ENCODE data around the gene SMIM10L2A. TPM values are rescaled to one million over a fixed set of nuclear protein-coding genes. Genes with fewer than 3 reads are reported as not detected.

Gene SMIM10L2A
- 1 to 10 TPM; 3.8 to 6.3 (median 5.3) TPM for total RNA-seq
- polyA plus RNA-seq: 5.1 TPM
- long read RNA-seq, donor 1, full-length matches to known transcripts: 49 of 55 reads
- long read RNA-seq, donor 1, partial matches to known transcripts: 0 of 55 reads
- long read RNA-seq, donor 1, other reads (novel, unspliced or antisense): 6 of 55 reads
- long read RNA-seq, donor 2, full-length matches to known transcripts: 18 of 20 reads
- long read RNA-seq, donor 2, partial matches to known transcripts: 0 of 20 reads
- long read RNA-seq, donor 2, other reads (novel, unspliced or antisense): 2 of 20 reads
- long read RNA-seq, donor 3, partial matches to known transcripts: 0 of 4 reads
- long read RNA-seq, donor 3, other reads (novel, unspliced or antisense): 4 of 4 reads
- long read RNA-seq, donor 4, full-length matches to known transcripts: 27 of 32 reads
- long read RNA-seq, donor 4, partial matches to known transcripts: 0 of 32 reads
- long read RNA-seq, donor 4, other reads (novel, unspliced or antisense): 5 of 32 reads

DNA sequence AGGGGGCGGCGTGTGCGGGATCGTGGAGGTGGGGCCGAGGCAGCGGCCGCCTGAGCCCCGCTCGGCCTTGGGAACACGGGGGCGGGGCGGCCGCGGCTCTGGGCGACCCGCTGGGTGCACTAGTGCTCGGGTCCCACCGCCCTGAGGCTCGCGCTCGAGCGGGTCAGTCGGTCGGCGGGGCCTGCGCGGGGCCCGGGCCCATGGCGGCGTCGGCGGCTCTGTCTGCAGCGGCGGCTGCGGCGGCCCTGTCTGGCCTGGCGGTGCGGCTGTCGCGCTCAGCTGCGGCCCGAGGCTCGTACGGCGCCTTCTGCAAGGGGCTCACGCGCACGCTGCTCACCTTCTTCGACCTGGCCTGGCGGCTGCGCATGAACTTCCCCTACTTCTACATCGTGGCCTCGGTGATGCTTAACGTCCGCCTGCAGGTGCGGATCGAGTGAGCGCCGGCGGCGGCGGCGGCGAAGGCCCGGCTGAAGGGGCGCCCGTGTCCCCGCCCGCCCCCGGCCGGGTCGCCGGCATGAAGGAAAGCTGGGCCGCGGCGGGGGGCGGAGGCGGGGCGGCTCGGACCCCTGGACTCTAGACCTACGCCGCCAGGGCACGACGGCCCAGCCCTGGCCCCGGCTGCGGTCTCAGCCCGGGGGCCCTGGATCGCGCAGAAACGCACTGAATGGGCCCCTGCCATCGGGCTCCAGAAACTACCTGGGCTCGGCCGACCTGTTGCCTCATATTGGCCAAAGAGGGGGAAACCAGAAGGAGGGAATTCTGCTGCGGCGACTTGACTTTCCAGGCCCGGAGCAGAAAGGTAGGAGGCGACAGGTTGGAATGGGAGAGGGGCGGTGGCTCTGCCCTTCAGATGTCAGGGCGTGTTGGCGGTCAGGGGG, at the start of gene SMIM10L2A:
Gene SMIM10L2A, plus strand, starts transcription at position 13 of the 878 bp plus-strand sequence. Its CDS starts 188 bp downstream, at position 201.
- Histone ChIP-seq H3K9me3 (ENCODE audit: control insufficient read depth, low read length) (no peaks in the 10 kb centered on the region), H3K4me3 (ENCODE audit: low read length) (peak within 1 kb of the TSS; percentile 53), H3K4me1 (ENCODE audit: control insufficient read depth, insufficient read depth, low read length) (no peaks in the 10 kb centered on the region), H3K27ac (ENCODE audit: low read length) (no peak within 1 kb of the TSS), H3K27me3 (ENCODE audit: control insufficient read depth, insufficient read depth) (no peaks in the 10 kb centered on the region)
- ATAC-seq (no peak), DNase-seq (no peak)
- intact Hi-C loops (cut with DNase I): no loop called here
- 4% methylated on average over 92 of the region's 100 CpGs for WGBS

DNA sequence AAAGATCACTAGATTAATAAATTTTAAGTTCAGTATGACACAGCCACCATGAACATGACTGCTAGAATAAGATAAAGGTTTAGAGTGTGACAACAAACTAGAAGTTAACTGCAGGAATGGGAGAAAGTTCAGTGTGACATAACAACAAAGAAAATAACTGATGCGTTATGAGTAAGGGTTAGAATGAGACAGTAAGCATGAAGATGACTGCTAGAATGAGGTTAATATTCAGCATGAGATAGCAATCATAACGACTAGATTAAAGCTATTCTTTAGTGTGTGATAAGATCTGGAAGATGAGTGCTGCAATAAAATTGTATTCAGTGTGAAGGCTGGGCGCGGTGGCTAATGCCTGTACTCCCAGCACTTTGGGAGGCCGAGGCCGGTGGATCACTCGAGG, 48.4 kb upstream of the SMIM10L2A start:
- DNase-seq (no peak), ATAC-seq (no peak)
- Histone ChIP-seq H3K9me3 (ENCODE audit: control insufficient read depth, low read length) (no peaks in the 10 kb centered on the region), H3K4me1 (ENCODE audit: control insufficient read depth, insufficient read depth, low read length) (no peaks in the 10 kb centered on the region), H3K27me3 (ENCODE audit: control insufficient read depth, insufficient read depth) (no peaks in the 10 kb centered on the region), H3K4me3 (ENCODE audit: low read length) (no peak overlapping the region), H3K27ac (ENCODE audit: low read length) (no peak overlapping the region)
- intact Hi-C loops (cut with DNase I): no loop called here
- 88% methylated on average over 7 of the region's 7 CpGs for WGBS

- no peaks in the 10 kb centered on the region for H3K4me1 ChIP-seq (ENCODE audit: control insufficient read depth, insufficient read depth, low read length)
- no peak overlapping the region for H3K4me3 ChIP-seq (ENCODE audit: low read length)
- no peaks in the 10 kb centered on the region for H3K9me3 ChIP-seq (ENCODE audit: control insufficient read depth, low read length)
- H3K27ac ChIP-seq (ENCODE audit: low read length): no peak overlapping the region
- intact Hi-C loops (cut with DNase I): no loop called here
- H3K27me3 ChIP-seq (ENCODE audit: control insufficient read depth, insufficient read depth): no peaks in the 10 kb centered on the region
- WGBS: 68% methylated on average over 1 of the region's 1 CpG
- DNase-seq (peak in 1 of 3 donors; percentile 41), ATAC-seq (peak in 1 of 2 donors; percentile 76)
Observed at GRCh38 chrX:135382260-135382659, 39.5 kb upstream of the SMIM10L2A start.

GRCh38 chrX:135383249-135383648, 38.5 kb upstream of the SMIM10L2A start:
- DNase-seq (no peak), ATAC-seq (peak in 1 of 2 donors; percentile 31)
- no peak overlapping the region for H3K4me3 ChIP-seq (ENCODE audit: low read length)
- no peaks in the 10 kb centered on the region for H3K4me1 ChIP-seq (ENCODE audit: control insufficient read depth, insufficient read depth, low read length)
- 77% methylated on average over 2 of the region's 2 CpGs for WGBS
- no peaks in the 10 kb centered on the region for H3K9me3 ChIP-seq (ENCODE audit: control insufficient read depth, low read length)
- intact Hi-C loops (cut with DNase I): no loop called here
- H3K27me3 ChIP-seq (ENCODE audit: control insufficient read depth, insufficient read depth): no peaks in the 10 kb centered on the region
- no peak overlapping the region for H3K27ac ChIP-seq (ENCODE audit: low read length)

DNA sequence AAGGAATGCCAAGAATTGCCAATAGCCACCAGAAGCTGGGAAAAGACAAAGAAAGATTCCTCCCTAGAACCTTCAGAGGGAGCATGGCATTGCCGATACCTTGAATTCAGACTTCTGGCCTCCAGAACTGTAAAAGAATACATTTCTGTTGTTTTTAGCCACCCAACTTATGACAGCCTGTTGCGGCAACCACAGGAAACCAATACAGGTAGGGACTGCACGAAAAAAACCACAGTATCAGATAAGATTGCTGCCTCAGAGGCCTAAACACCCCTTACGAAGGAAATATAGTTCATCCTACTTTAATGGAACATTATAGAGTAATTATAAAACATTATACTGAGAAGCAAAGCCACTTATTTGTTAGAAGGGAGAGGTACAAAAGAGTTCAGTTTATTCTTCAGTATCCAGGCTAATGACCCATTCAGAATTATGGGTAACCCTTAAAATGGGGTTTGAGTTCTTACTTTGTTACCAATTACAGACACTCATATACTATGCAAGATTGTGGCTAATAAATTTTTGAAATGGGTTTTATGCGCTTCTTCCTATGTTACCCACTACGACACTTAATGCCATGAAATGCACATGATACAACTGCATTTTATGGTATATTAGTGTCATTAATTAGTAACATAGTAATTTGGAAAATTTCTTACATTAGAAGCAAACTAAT, 37.4 kb upstream of the SMIM10L2A start:
- H3K27me3 ChIP-seq (ENCODE audit: control insufficient read depth, insufficient read depth): no peaks in the 10 kb centered on the region
- WGBS: 81% methylated on average over 6 of the region's 6 CpGs
- H3K27ac ChIP-seq (ENCODE audit: low read length): no peak overlapping the region
- intact Hi-C loops (cut with DNase I): no loop called here
- H3K4me3 ChIP-seq (ENCODE audit: low read length): no peak overlapping the region
- H3K4me1 ChIP-seq (ENCODE audit: control insufficient read depth, insufficient read depth, low read length): no peaks in the 10 kb centered on the region
- no peak for ATAC-seq
- DNase-seq: no peak
- H3K9me3 ChIP-seq (ENCODE audit: control insufficient read depth, low read length): no peaks in the 10 kb centered on the region

GRCh38 chrX:135388841-135389240, 32.9 kb upstream of the SMIM10L2A start:
- DNase-seq: no peak
- Histone ChIP-seq H3K9me3 (ENCODE audit: control insufficient read depth, low read length) (no peaks in the 10 kb centered on the region), H3K27ac (ENCODE audit: low read length) (no peak overlapping the region), H3K4me1 (ENCODE audit: control insufficient read depth, insufficient read depth, low read length) (no peaks in the 10 kb centered on the region), H3K27me3 (ENCODE audit: control insufficient read depth, insufficient read depth) (no peaks in the 10 kb centered on the region), H3K4me3 (ENCODE audit: low read length) (no peak overlapping the region)
- no peak for ATAC-seq
- intact Hi-C loops (cut with DNase I): no loop called here
- WGBS: 77% methylated on average over 2 of the region's 2 CpGs

GRCh38 chrX:135389243-135389642, 32.5 kb upstream of the SMIM10L2A start:
- 91% methylated on average over 1 of the region's 1 CpG for WGBS
- no peaks in the 10 kb centered on the region for H3K4me1 ChIP-seq (ENCODE audit: control insufficient read depth, insufficient read depth, low read length)
- no peak for ATAC-seq

DNA sequence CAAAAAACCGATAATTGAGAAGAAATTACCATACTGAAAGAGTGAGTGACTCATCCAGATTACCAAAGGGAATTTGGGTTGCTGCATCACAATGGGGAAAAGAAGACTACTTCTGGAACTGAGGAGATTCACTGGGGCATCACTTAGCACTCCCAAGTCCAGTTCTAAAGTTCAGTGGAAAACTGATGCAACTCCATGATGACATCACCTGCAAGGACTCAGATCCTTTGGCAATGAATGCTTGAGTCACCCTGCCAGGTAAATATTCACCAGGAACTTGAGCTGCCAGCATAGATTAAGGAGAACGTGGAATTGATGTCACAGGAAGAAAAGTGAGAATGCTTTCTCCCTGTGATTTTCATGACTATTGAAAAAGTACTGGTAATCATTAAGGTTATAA, 32.0 kb upstream of the SMIM10L2A start:
- Histone ChIP-seq H3K27ac (ENCODE audit: low read length) (no peak overlapping the region), H3K4me1 (ENCODE audit: control insufficient read depth, insufficient read depth, low read length) (no peaks in the 10 kb centered on the region), H3K9me3 (ENCODE audit: control insufficient read depth, low read length) (no peaks in the 10 kb centered on the region), H3K4me3 (ENCODE audit: low read length) (no peak overlapping the region), H3K27me3 (ENCODE audit: control insufficient read depth, insufficient read depth) (no peaks in the 10 kb centered on the region)
- 55% methylated on average over 2 of the region's 2 CpGs for WGBS
- DNase-seq: no peak
- no peak for ATAC-seq
- intact Hi-C loops (cut with DNase I): no loop called here

More at GRCh38 chrX:135389243-135389642, 32.5 kb upstream of the SMIM10L2A start:
- Histone ChIP-seq H3K27ac (ENCODE audit: low read length) (no peak overlapping the region), H3K27me3 (ENCODE audit: control insufficient read depth, insufficient read depth) (no peaks in the 10 kb centered on the region), H3K4me3 (ENCODE audit: low read length) (no peak overlapping the region), H3K9me3 (ENCODE audit: control insufficient read depth, low read length) (no peaks in the 10 kb centered on the region)
- intact Hi-C loops (cut with DNase I): no loop called here
- no peak for DNase-seq

- no peak overlapping the region for H3K4me3 ChIP-seq (ENCODE audit: low read length)
- no peaks in the 10 kb centered on the region for H3K4me1 ChIP-seq (ENCODE audit: control insufficient read depth, insufficient read depth, low read length)
- DNase-seq (no peak), ATAC-seq (no peak)
- intact Hi-C loops (cut with DNase I): no loop called here
- H3K27me3 ChIP-seq (ENCODE audit: control insufficient read depth, insufficient read depth): no peaks in the 10 kb centered on the region
- no peak overlapping the region for H3K27ac ChIP-seq (ENCODE audit: low read length)
- WGBS: 93% methylated on average over 7 of the region's 7 CpGs
- H3K9me3 ChIP-seq (ENCODE audit: control insufficient read depth, low read length): no peaks in the 10 kb centered on the region
Observed at GRCh38 chrX:135391734-135392133, 30.0 kb upstream of the SMIM10L2A start.

DNA sequence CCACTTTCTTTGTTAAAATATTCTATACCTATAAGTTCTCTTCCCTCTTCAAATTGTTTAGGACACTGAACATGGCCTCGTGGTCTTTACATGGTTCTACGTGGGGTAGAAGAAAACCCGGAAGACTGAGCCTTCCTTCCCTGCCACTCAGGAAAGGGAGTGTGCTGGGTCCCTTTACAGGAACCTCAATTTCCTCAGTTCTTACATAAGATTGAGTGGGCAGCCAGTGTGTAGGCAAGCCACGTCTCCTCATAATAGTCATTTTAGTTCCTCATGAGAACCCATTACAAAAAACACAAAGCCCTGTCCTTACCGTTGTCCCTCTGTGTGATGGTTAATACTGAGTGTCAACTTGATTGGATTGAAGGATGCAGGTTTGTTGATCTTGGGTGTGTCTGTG, 28.7 kb upstream of the SMIM10L2A start:
- no peak overlapping the region for H3K4me3 ChIP-seq (ENCODE audit: low read length)
- WGBS: 58% methylated on average over 5 of the region's 5 CpGs

More for the DNA sequence above, 28.7 kb upstream of the SMIM10L2A start:
- no peaks in the 10 kb centered on the region for H3K27me3 ChIP-seq (ENCODE audit: control insufficient read depth, insufficient read depth)
- H3K4me1 ChIP-seq (ENCODE audit: control insufficient read depth, insufficient read depth, low read length): no peaks in the 10 kb centered on the region
- no peak for DNase-seq
- intact Hi-C loops (cut with DNase I): no loop called here
- ATAC-seq: no peak
- H3K27ac ChIP-seq (ENCODE audit: low read length): no peak overlapping the region
- no peaks in the 10 kb centered on the region for H3K9me3 ChIP-seq (ENCODE audit: control insufficient read depth, low read length)
